GM19452 (cell line): Measurements from ENCODE around the gene ST6GALNAC3.
"Not testable (repeated sequence)": the region's sequence is repeated elsewhere in the genome, so short reads cannot be mapped to it uniquely, and the experiment has no call there.

Experiments used
- ATAC-seq: cut with Tn5 transposase; IDR thresholded peaks from one replicate; pipeline ENCODE4 v1.9.1; 2021; ENCODE audit not compliant: unreplicated experiment

Gene ST6GALNAC3

DNA sequence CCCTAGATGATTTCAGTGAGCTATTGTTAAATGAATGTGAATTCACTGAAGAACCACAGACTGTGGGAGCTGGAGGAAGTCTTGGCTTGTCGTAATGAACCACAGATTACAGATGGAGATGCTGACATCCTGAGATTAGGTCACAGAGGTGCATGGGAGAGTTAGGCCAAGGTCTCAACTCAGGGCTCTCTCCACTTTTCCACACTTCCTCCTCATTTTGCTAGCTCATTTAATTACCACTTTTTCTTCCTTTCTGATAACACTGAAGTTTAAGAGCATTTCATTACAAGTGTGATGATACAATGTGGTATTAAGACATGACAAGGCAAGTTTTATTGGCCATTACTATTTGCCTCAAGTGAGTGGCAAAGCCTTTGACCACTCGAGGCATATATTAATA, 30.8 kb downstream of the ST6GALNAC3 start:
- ATAC-seq, result no peak

DNA sequence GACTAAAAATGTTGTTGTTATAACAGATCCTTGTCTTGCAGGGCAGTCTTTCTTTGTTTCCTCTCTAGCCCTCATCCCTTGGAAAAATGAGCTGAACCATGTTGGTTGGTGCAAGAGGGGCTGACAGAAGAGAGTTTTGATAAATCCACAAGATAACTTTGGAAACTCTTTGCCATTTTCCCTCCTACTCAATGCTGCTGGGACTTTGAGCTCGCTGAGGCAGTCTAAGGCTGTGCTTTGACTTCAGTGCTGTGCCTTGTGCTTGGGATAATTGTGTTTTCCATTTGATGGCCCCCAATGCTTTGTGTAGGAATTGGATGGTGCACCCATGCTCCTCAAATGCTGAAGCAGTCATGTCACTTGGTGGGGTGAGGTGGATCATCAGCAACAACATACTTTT, 31.7 kb downstream of the ST6GALNAC3 start:
- no peak for ATAC-seq

DNA sequence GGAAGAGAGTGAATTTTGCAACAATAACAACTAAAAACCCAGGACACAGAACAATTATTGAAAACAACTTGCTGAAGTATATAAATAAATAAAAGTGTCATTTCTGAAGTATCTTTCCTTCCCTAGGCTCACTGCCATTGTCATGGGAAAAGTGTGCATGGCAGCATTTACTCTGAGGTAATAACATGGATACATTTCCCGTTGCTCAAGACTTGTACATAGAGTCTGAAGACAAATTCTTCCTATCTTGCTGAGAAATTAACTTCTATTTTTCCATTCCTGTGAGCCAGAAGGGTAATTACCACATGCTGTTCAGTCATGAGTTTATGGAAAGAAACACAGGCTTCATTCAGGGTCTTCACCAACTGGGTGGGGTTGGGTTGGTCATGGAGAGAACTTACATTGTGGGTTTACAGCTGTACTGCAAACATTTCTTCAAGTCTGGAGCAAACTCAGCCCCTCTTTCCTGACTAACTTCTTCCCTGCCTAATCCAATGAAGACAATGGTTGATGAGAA, 32.2 kb downstream of the ST6GALNAC3 start:
- no peak for ATAC-seq

DNA sequence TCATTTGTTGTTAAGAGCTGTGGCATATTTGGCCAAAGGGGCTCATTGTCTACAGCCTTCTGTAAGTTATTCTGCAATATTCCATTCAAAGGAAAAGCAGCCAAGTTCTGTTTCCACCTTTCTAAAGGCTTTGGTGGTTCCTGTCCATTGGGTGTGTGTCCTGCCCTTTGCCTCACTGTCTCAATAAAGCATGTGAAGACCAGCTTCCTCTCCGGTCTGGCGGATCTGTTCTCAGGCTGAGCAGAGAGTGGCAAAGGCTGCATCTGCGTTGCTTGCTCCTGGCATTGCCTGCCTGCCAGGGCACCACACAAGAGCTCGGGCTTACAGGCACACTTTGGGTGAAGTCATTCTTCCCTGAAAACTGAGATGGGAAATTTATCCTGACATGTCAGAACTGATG, 34.9 kb downstream of the ST6GALNAC3 start:
- ATAC-seq, result no peak

DNA sequence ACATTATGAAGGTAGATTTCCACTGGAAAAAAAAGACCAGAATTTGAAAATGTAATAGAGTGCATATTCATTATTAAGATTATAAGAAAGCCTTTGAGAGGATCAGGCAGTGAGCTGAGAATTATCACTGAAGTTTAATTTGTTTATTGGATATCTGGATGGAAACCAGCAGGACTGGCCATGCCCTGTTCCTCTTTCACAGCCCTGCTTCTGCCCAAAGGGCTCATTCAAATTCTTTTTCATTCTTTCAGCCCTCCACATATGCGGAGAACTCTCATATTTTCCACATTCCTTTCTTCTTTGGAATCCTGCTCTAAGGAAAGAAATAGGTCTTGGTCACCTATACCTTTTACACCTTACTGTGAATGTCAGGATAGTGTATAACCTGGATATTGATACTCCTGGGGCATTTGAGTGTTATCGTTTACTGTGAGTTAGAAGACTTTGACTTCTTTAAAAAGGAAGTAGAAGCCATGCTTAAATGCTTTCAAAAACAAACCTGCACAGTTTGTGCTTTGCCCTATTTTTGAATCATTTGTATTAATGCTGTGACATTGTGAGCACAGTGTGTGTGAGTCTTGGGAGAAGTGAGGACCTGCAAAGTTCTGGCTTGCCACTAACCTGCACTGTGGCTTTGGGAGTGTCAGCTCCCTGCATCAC, 35.5 kb downstream of the ST6GALNAC3 start:
- no peak for ATAC-seq

DNA sequence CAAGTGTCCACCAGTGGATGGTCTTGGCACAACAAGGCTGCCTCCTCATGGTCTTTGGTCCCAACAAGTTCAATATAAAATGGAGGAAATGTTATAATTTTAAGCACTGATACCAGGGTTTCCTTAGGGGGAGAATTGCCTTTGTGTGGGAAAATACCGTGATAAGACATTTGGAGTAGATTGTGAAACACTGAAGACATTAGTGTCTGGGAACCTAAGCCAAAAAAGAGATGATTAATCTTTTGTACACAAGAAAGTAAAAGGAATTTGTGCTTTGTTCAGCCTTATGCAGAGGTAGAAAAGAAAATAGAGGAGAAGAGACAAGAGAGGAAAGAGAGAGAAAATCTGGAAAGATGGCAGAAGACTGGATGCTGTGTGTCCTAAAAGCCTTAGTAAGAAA, 36.1 kb downstream of the ST6GALNAC3 start:
- no peak for ATAC-seq

DNA sequence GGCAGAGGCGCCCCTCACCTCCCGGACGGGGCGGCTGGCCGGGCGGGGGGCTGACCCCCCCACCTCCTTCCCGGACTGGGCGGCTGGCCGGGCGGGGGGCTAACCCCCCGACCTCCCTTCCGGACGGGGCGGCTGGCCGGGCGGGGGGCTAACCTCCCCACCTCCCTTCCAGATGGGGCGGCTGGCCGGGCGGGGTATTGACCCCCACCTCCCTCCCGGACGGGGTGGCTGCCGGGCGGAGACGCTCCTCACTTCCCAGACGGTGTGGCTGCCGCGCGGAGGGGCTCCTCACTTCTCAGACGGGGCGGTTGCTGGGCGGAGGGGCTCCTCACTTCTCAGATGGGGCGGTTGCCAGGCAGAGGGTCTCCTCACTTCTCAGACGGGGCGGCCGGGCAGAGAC, 37.8 kb downstream of the ST6GALNAC3 start:
- ATAC-seq, result not testable (repeated sequence)

DNA sequence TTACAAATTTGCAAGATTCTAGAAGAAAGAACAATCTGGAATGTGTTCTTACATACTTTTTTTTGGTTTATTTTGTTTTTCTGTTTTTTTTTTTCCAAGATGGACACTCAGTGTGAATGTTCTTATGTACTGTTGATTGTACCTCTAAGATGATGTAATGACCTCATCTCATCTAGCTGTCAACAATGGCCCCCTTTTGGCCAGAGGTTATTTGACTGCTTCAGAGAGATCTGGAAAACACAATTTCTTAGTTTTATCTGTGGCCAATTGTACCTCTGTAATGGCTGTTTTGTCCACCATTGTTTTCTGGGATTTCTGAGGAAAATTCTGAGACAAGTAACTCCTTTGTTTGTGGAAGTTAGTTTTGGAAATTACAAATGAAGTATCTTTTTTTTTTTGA, 38.9 kb downstream of the ST6GALNAC3 start:
- no peak for ATAC-seq

DNA sequence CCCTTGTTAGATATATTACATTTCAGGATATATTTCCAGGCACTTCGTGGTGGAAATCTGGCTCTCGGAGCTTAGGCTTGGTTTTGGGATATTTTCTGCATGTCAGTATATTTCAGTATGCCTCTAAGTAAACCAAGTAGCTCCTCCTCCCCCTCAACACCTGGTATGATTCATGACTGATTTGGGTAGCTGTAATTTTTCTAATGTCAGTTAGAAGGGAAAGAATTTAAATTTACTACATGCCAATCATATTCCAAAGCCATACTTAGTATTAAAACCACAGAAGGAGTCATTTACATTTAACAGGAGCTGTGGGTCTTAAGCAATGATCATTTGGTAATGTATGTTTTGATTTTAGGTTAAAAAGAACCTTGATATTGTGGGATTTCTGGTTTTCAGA, 40.6 kb downstream of the ST6GALNAC3 start:
- no peak for ATAC-seq

DNA sequence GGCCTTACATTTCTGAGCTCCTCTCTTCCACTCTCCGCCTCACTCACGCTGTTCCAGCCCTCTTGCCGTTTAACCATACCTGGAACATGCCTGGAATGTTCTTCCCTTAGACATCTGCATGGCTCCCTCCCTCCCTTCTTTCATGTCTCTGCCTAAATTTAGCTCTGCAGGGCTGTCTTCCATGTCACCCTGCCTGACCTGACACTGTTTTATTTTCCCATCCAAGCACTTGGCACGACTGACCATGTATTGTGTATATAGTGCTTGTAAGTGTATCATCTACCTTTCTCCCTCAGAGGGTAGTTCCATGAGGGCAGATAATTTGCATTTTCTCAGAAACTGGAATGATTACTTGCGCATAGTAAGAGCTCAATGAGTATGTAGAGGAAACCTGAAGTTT, 47.3 kb downstream of the ST6GALNAC3 start:
- no peak for ATAC-seq

DNA sequence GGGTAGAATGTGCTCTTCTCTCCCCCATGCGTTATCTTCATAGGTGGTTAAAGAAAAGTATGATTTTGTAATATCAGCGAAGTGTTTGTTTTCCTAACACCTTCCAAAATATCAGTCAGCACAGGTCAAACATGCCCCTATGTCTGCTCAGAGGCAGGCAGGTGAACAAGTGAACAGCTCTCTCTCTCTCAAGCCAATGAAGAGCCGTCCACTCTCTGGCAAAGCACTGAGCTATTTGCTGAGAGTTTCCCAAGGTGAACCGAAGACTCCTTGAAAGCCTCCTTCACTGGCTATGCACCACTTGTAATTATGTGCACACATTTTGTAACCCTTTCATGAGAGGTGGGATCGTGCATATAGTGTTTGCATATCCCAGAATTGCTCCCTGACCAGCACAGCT, 47.7 kb downstream of the ST6GALNAC3 start:
- no peak for ATAC-seq

DNA sequence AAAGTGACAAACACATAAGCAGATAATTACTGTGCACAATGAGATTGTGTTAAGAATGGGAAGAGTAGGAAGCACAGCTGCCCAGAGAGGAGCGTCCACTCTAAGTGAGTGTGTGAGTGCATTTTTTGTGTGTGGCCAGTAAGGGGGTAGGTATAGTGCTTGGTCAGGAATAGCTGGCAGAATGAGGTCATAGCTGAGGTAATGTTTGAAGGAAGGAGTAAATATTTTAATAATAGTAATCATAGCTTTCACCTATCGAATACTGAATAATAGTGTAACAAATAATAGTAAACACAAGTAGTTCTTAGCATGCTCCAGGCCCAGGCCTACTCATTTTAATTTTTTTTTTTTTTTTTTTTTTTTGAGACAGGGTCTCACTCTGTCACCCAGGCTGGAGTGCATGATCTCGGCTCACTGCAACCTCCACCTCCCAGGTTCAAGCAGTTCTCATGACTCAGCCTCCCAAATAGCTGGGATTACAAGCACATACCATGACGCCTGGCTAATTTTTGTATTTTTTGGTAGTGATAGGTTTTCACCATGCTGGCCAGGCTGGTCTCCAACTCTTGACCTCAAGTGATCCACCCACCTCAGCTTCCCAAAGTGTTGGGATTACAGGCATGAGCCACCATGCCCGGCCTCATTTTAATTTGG, 49.0 kb downstream of the ST6GALNAC3 start:
- ATAC-seq, result not testable (repeated sequence)

DNA sequence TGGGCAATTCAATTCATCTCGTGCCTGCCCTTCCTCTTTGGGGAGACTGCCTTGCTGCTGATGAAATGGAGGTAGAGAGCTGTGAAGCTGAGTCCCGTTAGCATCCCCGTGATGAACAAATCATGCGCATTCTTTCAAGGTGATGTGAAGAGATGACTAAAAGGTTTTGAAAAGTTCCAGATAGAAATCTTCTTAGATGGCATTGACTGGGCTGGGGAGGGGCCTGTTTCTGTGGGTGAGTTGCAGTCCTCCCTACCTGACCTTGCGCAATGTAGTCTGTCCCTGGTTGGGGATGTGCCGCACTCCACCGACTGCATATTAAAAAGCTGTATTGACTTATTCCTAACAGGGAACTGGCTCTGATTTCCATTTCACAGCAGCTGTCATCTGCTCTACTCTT, 49.6 kb downstream of the ST6GALNAC3 start:
- no peak for ATAC-seq

DNA sequence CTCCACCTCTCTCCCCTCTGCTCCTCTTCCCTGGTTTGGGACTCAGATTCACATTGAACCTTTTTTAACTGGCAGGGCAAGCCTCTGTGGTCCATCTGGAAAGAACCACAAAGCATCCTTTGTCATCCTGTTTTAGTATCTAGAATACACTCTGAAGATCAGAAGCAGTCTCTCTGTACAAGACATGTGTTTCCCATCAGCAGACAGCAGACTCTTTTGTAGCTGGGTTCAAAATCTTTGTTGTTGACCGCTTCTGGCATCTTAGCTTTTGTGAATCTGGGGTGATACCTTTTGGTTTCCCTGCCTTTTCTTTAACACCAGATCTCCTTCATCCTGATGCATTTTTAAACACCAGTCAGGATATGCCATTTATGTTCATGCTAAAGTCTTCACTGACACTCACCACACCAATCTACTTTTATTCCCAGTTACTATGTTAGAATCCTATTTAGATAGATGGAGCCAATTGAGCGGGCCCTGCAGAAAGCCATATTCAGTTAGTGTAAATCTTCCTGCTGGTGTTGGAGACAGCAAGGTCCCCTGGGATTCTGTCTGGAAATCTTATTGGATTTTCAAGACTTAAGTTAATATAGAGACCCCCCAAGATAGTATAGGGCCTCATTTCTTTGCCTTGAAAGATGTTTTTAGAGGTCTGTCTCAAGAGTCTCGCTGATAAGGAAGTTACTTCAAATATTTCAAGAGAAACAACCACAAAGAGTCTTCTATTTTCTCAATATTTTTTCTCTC, 51.1 kb downstream of the ST6GALNAC3 start:
- ATAC-seq, result no peak

DNA sequence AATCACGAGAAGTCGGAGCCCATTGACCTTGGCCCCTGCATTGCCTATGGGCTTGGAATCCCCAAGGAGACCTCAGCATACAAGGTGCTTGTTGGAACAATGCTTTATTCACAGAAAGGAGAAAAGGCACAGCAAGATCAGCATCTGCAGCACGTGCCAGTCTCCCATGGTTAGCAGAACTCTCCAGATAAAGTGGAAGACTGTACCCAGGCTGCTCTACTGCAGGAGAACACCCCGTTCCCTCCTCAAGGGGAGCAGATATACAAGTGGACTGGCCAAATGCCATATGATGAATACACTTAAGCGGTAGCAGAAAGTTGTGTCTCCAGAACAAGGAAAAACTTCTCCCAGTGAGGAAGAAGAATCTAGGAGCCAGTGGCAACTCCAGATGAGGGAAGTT, 53.5 kb downstream of the ST6GALNAC3 start:
- no peak for ATAC-seq

DNA sequence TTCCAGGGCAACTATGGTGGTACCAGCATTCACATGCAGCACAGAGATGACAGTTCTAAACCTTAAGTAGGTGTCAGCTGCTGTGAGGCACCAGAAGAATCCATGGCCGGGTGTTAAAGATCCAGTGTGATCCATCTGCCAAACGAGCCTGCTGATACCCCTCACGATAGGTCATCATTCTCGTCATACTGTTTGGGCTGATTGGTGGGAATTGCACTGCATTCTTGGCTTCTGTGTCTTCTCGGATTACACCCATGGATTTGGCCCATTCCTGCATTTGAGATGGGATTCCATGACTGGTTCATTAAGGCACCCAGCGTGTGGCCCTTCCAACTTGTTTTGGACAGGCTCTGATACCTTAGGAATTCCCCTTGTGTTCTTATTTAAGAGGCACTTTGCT, 55.2 kb downstream of the ST6GALNAC3 start:
- no peak for ATAC-seq

DNA sequence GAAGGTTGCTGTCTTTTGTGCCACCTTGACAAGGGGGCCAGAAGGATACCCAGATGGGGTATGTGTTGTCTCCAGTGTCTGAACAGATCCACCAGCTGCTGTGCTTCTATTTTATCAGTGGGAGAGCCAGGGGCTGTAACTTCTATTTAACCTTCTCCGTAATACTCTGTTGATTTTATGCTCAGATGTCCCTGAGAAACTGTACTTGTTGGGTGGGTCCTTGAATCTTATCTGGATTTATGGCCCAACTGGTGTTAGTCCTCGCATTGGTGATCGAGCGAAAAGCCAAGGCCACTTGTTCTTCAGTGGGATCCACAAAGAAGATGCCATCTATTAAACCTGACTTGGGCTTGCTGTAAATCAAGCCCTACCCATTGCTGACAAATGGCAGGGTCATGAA, 56.4 kb downstream of the ST6GALNAC3 start:
- ATAC-seq, result no peak

DNA sequence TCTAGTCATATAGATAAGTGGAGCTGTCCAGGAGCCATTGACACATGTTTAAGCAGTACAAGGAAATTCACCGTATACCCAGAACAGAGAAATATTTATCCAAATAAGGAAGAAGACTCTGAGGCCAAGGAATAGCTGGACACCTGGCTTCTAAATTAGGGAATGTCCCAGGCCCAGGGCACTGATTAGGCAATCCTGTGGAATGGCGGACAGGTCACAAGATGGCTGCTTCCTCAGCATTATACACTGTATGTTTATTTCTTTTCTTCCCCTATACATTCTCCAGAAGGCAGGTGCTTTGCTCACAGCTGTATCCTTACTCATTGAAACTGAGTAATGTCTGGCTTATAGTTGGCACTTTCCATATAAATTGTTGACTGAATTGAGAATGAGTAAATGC, 59.4 kb downstream of the ST6GALNAC3 start:
- ATAC-seq, result no peak

DNA sequence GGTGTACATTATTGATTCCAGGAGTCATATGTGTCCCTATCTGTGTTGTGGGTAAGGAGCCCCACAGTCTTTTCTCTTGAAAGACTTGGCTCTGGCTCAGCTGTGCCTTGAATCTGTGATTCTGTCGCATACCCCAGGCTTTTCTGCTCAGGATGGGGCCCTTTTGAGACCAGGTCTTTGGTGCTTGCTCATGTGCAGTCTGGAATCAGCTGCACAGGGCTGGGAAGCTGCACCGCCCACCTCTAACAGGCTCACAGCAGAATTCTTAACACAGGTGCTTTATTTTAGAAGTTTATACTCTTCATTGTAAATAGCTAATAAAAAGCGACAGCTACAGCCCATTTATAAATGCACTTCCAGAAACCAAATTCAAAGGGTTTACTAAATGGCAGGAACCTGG, 61.3 kb downstream of the ST6GALNAC3 start:
- no peak for ATAC-seq

DNA sequence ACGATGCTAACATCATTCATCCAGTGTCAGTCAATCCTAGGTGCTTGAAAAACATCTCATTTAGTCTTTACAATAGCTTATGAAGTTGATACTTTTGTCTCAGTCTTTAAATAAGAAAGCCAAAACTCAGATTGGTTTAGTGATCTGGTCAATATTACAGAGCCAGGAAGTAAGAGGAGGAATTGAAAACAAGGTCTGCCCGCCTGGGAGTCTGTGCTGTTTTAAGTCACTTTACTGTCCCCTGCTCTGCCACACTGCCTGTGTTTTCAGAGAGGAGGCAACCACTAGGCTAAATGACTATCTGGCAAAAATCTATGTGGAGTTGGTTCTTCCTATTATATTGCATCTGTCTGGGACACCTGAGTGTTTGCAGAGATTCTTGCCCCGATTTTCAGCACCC, 62.3 kb downstream of the ST6GALNAC3 start:
- no peak for ATAC-seq

DNA sequence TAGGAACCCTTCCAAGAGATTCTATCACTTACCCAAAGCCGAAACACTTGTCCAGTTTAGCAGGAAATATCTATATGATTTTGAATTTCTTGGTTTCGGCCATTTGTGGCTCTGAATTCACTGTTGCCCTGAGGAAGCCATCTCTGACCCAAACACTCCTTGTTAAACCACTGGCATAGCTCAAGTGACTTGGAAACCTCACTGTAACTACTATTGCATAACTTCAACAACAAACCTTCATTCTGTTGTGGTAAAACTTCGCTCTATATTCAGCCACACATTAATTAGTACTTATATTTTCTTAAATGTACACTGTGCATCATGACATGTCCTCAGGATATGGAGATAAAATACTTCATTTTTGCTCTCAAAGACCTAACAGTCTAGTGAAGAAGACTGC, 63.2 kb downstream of the ST6GALNAC3 start:
- ATAC-seq, result no peak

DNA sequence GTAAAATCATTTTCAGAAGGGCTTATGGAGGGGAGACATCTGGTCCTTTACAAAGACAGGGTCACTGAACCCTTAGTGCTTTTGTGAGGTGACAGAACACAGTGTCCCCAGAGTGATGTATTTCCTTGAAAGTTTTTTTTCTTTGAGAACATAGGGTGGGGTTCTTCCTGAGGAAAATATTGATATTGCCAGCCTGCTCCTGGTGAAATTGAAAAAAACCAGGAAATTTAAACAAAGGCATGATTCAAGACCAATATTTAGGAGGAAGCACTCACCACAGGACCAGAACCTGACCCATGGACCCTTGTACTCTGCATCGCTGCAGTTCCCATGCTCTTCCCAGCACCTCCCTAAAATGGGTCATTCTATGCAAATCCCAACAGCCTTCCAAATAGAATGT, 63.7 kb downstream of the ST6GALNAC3 start:
- no peak for ATAC-seq
